Measurements from ENCODE around the gene LRCH1. TPM values are rescaled to one million over a fixed set of nuclear protein-coding genes. Genes with fewer than 3 reads are reported as not detected.

Gene LRCH1
- total RNA-seq, 1 donor from 2014 or later = 13.1 TPM

DNA sequence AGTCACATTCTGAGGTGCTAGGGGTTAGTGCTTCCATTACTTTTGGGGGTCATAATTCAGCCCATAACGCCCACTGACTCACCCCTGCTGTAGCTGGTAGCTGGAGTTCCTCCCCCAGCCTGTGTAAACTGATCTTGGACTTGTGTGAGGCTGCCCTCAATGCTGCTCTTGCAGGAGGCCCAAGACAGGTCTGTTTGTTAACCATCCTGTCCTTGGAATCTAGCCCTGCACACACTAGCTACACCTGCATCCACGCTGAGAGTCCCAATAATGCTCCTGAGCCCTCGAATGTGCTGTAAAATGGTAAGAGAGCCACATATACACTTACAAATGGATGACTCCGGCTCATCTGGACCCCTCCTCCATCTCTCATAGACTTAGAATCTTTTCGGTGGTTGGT, 9.6 kb downstream of the LRCH1 start:
- intact Hi-C loops (cut with micrococcal nuclease) = no loop called here
- DNase-seq = no peak
- H3K4me1 ChIP-seq = peaks cover 77% of the 10 kb centered on the region
- no peaks in the 10 kb centered on the region for H3K27me3 ChIP-seq (ENCODE audit: low read depth)
- H3K9me3 ChIP-seq (replicated peaks) = no peaks in the 10 kb centered on the region
- H3K4me3 ChIP-seq = no peak overlapping the region
- no peak overlapping the region for H3K27ac ChIP-seq (replicated peaks)
- TF ChIP-seq, protein P1, sequence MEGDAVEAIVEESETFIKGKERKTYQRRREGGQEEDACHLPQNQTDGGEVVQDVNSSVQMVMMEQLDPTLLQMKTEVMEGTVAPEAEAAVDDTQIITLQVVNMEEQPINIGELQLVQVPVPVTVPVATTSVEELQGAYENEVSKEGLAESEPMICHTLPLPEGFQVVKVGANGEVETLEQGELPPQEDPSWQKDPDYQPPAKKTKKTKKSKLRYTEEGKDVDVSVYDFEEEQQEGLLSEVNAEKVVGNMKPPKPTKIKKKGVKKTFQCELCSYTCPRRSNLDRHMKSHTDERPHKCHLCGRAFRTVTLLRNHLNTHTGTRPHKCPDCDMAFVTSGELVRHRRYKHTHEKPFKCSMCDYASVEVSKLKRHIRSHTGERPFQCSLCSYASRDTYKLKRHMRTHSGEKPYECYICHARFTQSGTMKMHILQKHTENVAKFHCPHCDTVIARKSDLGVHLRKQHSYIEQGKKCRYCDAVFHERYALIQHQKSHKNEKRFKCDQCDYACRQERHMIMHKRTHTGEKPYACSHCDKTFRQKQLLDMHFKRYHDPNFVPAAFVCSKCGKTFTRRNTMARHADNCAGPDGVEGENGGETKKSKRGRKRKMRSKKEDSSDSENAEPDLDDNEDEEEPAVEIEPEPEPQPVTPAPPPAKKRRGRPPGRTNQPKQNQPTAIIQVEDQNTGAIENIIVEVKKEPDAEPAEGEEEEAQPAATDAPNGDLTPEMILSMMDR (IDR thresholded peaks at IDR 0.05; ENCODE audit: borderline replicate concordance) = no peak
- no peaks in the 10 kb centered on the region for H3K36me3 ChIP-seq

DNA sequence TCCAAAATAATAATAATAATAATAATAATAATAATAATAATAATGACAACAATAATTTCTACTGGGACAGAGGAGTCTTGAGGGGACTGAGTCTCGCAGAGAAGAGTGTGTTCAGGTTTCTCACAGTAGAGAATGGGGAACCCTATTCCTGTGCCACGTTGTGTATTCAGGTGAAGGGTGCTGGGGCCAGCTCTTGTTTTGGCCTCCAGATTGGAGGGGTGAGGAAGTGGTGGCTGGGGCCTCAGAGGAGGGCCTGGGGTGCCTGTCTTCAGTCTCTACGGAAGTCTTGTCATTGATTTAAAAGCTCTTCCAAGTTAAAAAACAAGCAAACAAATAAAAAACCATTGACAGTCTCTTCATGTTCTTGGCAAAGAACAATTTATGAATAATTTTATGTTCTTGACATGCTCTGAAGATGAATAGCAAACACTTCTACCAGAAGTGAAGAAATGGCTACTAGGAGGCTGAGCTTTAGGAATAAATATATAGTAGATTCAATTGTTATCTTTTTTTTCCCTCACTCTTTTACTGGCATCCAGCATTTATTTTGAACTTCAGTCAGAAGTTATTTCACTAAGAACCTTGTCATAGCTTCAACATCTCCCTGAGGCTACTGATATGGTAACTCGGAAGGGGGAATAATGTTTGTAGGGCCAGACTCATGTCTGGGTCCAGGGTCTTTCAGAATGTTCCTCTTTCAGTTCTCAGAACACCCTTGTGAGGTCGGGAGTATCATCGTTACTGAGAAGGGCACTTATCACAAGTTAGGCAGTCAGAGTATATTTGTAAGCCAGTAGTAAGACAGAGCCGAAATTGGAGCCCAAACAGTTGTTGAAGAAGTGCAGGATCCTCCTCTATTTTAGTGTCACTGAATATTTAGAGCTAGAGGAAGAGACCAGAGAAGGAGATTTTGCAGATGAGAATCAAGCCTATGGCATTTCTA, 13.1 kb downstream of the LRCH1 start:
- Histone ChIP-seq H3K36me3 (no peaks in the 10 kb centered on the region), H3K27me3 (ENCODE audit: low read depth) (no peaks in the 10 kb centered on the region), H3K4me3 (no peak overlapping the region), H3K9me3 (replicated peaks) (no peaks in the 10 kb centered on the region), H3K4me1 (peaks cover 85% of the 10 kb centered on the region), H3K27ac (replicated peaks) (no peak overlapping the region)
- intact Hi-C loops (cut with micrococcal nuclease) = no loop called here
- DNase-seq = no peak
- TF ChIP-seq, protein P1 (IDR thresholded peaks at IDR 0.05; ENCODE audit: borderline replicate concordance) = no peak

DNA sequence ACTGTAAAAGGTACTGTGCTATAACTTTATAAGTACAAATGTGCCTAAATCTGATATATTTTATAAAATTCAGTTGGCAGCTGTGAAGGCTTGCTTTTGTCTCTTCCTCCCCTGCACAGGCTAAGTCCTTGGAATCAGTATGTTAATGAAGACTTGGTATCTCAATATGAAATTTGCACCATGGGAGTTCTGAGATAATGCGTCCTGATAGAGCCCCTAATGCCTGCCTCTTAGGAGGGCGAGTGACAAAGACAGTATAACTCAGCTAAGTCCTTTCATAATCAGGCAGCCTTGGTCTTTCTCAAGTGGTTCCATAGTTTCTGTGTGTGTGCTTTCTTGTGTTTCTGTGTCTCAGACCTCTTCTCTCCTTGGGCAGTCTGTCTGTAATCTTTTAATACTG, 14.7 kb downstream of the LRCH1 start:
- DNase-seq = no peak
- intact Hi-C loops (cut with micrococcal nuclease) = no loop called here
- no peaks in the 10 kb centered on the region for H3K27me3 ChIP-seq (ENCODE audit: low read depth)
- H3K9me3 ChIP-seq (replicated peaks) = no peaks in the 10 kb centered on the region
- H3K36me3 ChIP-seq = no peaks in the 10 kb centered on the region
- TF ChIP-seq, protein P1 (IDR thresholded peaks at IDR 0.05; ENCODE audit: borderline replicate concordance) = no peak
- no peak overlapping the region for H3K4me3 ChIP-seq
- peaks cover 93% of the 10 kb centered on the region for H3K4me1 ChIP-seq
- H3K27ac ChIP-seq (replicated peaks) = no peak overlapping the region

DNA sequence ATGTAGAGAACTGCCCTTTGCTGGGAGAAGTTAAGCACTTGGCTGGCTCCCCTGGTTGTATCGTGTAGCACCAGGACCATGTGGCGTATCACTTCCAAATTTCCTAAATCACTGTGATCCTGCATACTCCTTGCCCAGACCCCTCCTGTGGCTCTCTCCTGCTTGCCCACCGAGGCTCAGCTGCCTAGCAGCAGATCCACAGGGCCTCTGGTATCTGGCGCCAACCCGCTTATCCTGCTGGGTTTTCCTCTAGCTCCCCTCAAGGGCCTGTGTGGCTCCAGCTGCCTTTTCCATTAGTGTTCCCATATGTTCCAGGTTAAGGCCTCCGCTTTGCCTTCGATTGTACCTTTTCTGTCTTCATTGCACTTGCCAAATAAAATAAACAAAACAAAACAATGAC, 16.5 kb downstream of the LRCH1 start:
- peaks cover 89% of the 10 kb centered on the region for H3K4me1 ChIP-seq
- TF ChIP-seq, protein P1 (IDR thresholded peaks at IDR 0.05; ENCODE audit: borderline replicate concordance) = no peak
- DNase-seq = no peak
- H3K27me3 ChIP-seq (ENCODE audit: low read depth) = no peaks in the 10 kb centered on the region
- no peaks in the 10 kb centered on the region for H3K9me3 ChIP-seq (replicated peaks)
- H3K4me3 ChIP-seq = no peak overlapping the region
- no peak overlapping the region for H3K27ac ChIP-seq (replicated peaks)
- H3K36me3 ChIP-seq = no peaks in the 10 kb centered on the region
- intact Hi-C loops (cut with micrococcal nuclease) = no loop called here

DNA sequence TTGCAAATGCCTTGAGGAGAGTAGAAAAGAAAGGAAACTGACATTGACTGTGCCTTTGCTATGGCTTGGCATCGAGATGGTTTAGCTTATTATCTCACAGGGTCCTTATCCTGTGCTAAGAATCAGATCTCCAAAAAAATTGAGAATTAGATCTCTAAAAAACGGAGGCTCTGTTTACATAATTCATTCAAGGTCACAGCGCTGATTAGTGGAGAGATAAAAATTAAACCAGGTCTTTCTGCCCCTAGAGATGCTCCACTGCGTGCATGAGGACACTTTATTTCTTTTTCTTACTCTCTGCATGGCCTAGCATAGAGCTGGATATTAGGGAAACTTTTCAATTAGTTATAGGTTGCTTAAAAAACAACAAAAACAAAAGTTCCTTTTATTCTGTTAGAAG, 17.3 kb downstream of the LRCH1 start:
- no peak for DNase-seq
- H3K9me3 ChIP-seq (replicated peaks) = no peaks in the 10 kb centered on the region
- TF ChIP-seq, protein P1 (IDR thresholded peaks at IDR 0.05; ENCODE audit: borderline replicate concordance) = no peak
- H3K27ac ChIP-seq (replicated peaks) = no peak overlapping the region
- no peaks in the 10 kb centered on the region for H3K27me3 ChIP-seq (ENCODE audit: low read depth)
- intact Hi-C loops (cut with micrococcal nuclease) = no loop called here
- H3K36me3 ChIP-seq = no peaks in the 10 kb centered on the region
- no peak overlapping the region for H3K4me3 ChIP-seq
- H3K4me1 ChIP-seq = peaks cover 89% of the 10 kb centered on the region

Measured in left ventricle myocardium inferior (tissue), 1 donor.